ENCODE measurements around the gene PPFIBP2.

- no peak for TF ChIP-seq CTCF (IDR thresholded peaks at IDR 0.05 in 8 of 11, conservative IDR thresholded peaks at IDR 0.05 in 3 of 11)
- no peak for TF ChIP-seq POLR2A (IDR thresholded peaks at IDR 0.05)
These were observed 127.0 kb downstream of the PPFIBP2 start for GRCh38 chr11:7640816-7641215.
